Fibroblast of lung (primary cell): ENCODE results near the gene ATXN1L. TPM values are rescaled to one million over a fixed set of nuclear protein-coding genes. Genes with fewer than 3 reads are reported as not detected.
A peak's percentile ranks its signal among the peaks of the same experiment; 100 is the strongest.

Experiments used
- DNase-seq, 2 donors: peaks; one replicate each; pipeline versions ENCODE4 v3.0.0 to v3.0.0-alpha.2; 2010; ENCODE audit warnings: low read depth in 2 of 2
- H2AFZ ChIP-seq: 2 replicates; pipeline ENCODE4 v1.5.1; 2012; ENCODE audit warnings: low read length, control low read depth, inconsistent platforms
- H3K27ac ChIP-seq: 2 replicates; pipeline ENCODE4 v1.5.1; 2011; ENCODE audit warnings: low read length, control low read depth; ENCODE audit not compliant: insufficient read depth
- H3K27me3 ChIP-seq: 2 replicates; pipeline ENCODE4 v1.5.1; 2011; ENCODE audit warnings: mild to moderate bottlenecking, low read length; ENCODE audit not compliant: control insufficient read depth, insufficient read depth
- H3K36me3 ChIP-seq: 2 replicates; pipeline ENCODE4 v1.5.1; 2011; ENCODE audit warnings: low read length; ENCODE audit not compliant: control insufficient read depth, insufficient read depth
- H3K4me1 ChIP-seq: 2 replicates; pipeline ENCODE4 v1.5.1; 2011; ENCODE audit warnings: low read length; ENCODE audit not compliant: control insufficient read depth, insufficient read depth; ENCODE audit errors: extremely low read depth
- H3K4me2 ChIP-seq: 2 replicates; pipeline ENCODE4 v1.5.1; 2011; ENCODE audit warnings: low read length, control low read depth; ENCODE audit not compliant: insufficient read depth; ENCODE audit errors: extremely low read depth
- H3K4me3 ChIP-seq, 4 experiments: fragments of 200-600 bp in 1 of 4; sonication (generic) in 1 of 4; replicated peaks in 1 of 4; 2 replicates each; pipeline ENCODE4 v1.5.1; 2011 to 2016; ENCODE audit warnings: low read length in 4 of 4, low read depth in 3 of 4, mild to moderate bottlenecking in 3 of 4, control low read depth in 2 of 4, inconsistent platforms in 1 of 4, mixed read lengths in 1 of 4; ENCODE audit not compliant: insufficient read depth in 1 of 4; ENCODE audit errors: control extremely low read depth in 1 of 4
- H3K79me2 ChIP-seq: 2 replicates; pipeline ENCODE4 v1.5.1; 2012; ENCODE audit warnings: mild to moderate bottlenecking, low read length, inconsistent platforms; ENCODE audit not compliant: control insufficient read depth, insufficient read depth
- H3K9ac ChIP-seq: 2 replicates; pipeline ENCODE4 v1.5.1; 2011; ENCODE audit warnings: mild to moderate bottlenecking, low read length, control low read depth; ENCODE audit not compliant: insufficient read depth
- H3K9me3 ChIP-seq: 2 replicates; pipeline ENCODE4 v1.5.1; 2012; ENCODE audit warnings: low read depth, low read length; ENCODE audit not compliant: control insufficient read depth, insufficient read depth
- H4K20me1 ChIP-seq: 2 replicates; pipeline ENCODE4 v1.5.1; 2011; ENCODE audit warnings: low read length; ENCODE audit not compliant: control insufficient read depth, insufficient read depth; ENCODE audit errors: extremely low read depth
- EZH2 ChIP-seq: IDR thresholded peaks from 2 replicates; pipeline ENCODE4 v1.5.1; 2012; ENCODE audit warnings: low read length, control low read depth, mild to moderate bottlenecking; ENCODE audit errors: missing control alignments
- polyA plus RNA-seq, 2 donors: library from polyadenylated mRNA; depleted of rRNA in 1 of 2; stranded (reverse) in 1 of 2; unstranded in 1 of 2; fragments of >200 nt; gene quantifications; 2 replicates each; pipeline ENCODE4 v1.2.1, GENCODE V29; 2011 to 2012; ENCODE audit warnings: missing spikeins in 1 of 2
- total RNA-seq: library from RNA; depleted of rRNA; stranded (reverse); fragments of >200 nt; gene quantifications from 2 replicates; pipeline ENCODE4 v1.2.1, GENCODE V29; 2014
- TF ChIP-seq, protein P1 (sequence below), 2 donors: IDR thresholded peaks in 1 of 2; conservative IDR thresholded peaks in 1 of 2; 1 replicate in 1 of 2; 2 replicates in 1 of 2; pipeline ENCODE4 v1.5.1; 2011 to 2012; ENCODE audit warnings: low read length in 2 of 2, control low read depth in 1 of 2, inconsistent platforms in 1 of 2, low read depth in 1 of 2, mild to moderate bottlenecking in 1 of 2

Gene ATXN1L
- total and polyA plus RNA-seq, 2 donors (not counting 1 experiment from before 2014, with no cell fraction given), result 11.5 to 13.2 TPM

DNA sequence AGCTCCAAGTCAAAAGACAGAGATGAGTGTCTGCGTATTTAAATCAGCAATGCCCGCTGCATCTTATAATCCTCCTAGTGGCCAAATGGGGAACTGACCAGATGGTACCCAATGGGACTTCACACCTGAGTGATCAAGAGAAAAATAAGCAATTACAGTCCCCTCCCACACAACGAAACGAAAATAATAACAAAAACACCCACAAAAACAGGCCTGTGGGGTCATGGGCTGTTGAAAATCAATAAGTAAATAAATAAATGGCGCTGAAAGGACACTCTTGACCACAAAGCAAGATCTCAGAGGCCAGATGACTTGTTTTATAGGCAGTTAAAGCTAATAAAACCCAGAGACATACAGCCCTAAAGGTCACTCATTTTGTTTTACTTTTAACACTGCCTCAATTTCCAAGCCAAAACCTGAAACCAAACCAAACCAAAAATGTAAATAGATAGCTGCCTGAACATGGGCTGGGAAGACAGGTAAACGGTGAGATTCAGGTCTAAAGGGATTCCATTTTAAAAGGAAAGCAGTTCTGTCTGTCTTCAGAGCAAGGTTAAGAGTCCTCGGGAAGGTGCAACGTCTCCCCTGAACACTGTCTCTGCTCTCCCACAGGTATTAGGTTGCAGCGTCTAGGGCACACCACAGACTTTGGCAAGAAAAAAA, 36.9 kb downstream of the ATXN1L start:
- TF ChIP-seq, protein P1, sequence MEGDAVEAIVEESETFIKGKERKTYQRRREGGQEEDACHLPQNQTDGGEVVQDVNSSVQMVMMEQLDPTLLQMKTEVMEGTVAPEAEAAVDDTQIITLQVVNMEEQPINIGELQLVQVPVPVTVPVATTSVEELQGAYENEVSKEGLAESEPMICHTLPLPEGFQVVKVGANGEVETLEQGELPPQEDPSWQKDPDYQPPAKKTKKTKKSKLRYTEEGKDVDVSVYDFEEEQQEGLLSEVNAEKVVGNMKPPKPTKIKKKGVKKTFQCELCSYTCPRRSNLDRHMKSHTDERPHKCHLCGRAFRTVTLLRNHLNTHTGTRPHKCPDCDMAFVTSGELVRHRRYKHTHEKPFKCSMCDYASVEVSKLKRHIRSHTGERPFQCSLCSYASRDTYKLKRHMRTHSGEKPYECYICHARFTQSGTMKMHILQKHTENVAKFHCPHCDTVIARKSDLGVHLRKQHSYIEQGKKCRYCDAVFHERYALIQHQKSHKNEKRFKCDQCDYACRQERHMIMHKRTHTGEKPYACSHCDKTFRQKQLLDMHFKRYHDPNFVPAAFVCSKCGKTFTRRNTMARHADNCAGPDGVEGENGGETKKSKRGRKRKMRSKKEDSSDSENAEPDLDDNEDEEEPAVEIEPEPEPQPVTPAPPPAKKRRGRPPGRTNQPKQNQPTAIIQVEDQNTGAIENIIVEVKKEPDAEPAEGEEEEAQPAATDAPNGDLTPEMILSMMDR (conservative IDR thresholded peaks at IDR 0.05 in 1 of 2, IDR thresholded peaks at IDR 0.05 in 1 of 2; ENCODE audit: low read depth in 1 of 2, low read length in 2 of 2), result peak; percentile 90 to 95
- TF ChIP-seq EZH2, result no peak
- no peak overlapping the region for H2AFZ ChIP-seq
- peak; percentile 66 to 80 for DNase-seq
- H3K79me2 ChIP-seq, result no peaks in the 10 kb centered on the region
- no peak overlapping the region for H3K9ac ChIP-seq
- H3K27ac ChIP-seq, result no peak overlapping the region
- peak overlapping the region in 2 of 4 experiments; percentile 67 to 84 for H3K4me3 ChIP-seq
- H3K9me3 ChIP-seq, result no peaks in the 10 kb centered on the region
- H3K4me2 ChIP-seq, result peak overlapping the region; percentile 61
- H3K27me3 ChIP-seq, result no peaks in the 10 kb centered on the region
- peaks cover 2% of the 10 kb centered on the region for H3K4me1 ChIP-seq
- H4K20me1 ChIP-seq, result no peaks in the 10 kb centered on the region
- H3K36me3 ChIP-seq, result no peaks in the 10 kb centered on the region

DNA sequence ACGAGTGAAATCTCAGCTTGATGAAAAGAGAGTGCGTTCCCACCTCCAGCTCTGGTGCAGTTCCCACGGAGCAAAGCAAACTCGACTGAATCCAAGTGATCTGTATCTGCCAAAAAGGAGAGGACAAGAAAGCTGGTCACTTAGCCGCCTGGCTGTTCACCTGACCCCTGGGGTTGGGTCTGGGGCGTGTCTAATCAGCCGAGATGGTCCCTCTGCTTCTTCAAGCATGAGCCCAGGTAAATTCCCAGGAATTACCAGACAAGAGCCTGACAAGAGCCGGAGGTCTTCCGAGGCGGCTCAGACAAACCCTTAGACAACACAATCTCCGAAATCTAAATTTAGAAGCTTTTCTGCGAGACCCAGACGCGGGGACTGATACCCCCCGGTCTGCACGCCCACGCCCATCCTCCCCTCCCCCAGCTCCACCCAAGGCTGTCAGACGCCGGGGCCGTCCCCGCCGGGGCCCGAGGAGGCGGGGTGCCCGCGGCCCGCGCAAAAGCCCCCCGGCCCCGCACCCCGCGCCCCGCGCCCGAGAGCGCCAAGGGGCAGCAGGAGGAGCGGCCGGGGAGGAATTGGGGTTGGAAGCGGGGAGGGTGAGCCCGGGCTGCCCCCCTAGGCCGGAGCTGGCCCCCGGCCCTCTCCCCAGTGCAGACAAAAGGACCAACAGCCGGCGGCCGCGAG, 37.5 kb downstream of the ATXN1L start:
- H3K27ac ChIP-seq, result no peak overlapping the region

More for the DNA sequence above, 37.5 kb downstream of the ATXN1L start:
- Histone ChIP-seq H4K20me1 (no peaks in the 10 kb centered on the region), H3K79me2 (no peaks in the 10 kb centered on the region), H3K9ac (peak overlapping the region; percentile 61), H3K4me3 (peak overlapping the region; percentile 66 to 84 (median 69)), H2AFZ (peak overlapping the region; percentile 25), H3K36me3 (no peaks in the 10 kb centered on the region), H3K9me3 (no peaks in the 10 kb centered on the region), H3K4me2 (peak overlapping the region; percentile 61), H3K4me1 (peaks cover 2% of the 10 kb centered on the region), H3K27me3 (no peaks in the 10 kb centered on the region)
- DNase-seq, result peak in 1 of 2 donors; percentile 9
- TF ChIP-seq EZH2, result no peak
- TF ChIP-seq, protein P1 (conservative IDR thresholded peaks at IDR 0.05 in 1 of 2, IDR thresholded peaks at IDR 0.05 in 1 of 2; ENCODE audit: low read depth in 1 of 2, low read length in 2 of 2), result peak in 1 of 2 donors; percentile 31
